NCI-H187 treated with DMSO at 0.1 percent for 48 hours (cell line): ENCODE measurements around the gene TRIM52.
"Not testable (repeated sequence)": the region's sequence is repeated elsewhere in the genome, so short reads cannot be mapped to it uniquely, and the experiment has no call there.

Experiments used
- DNase-seq: peaks from one replicate; lab custom pipeline; 2025; lab: John Stamatoyannopoulos, UW

TRIM52 gene

GRCh38 chr5:181214249-181214648, 46.7 kb downstream of the TRIM52 start:
- not testable (repeated sequence) for DNase-seq

- no peak for DNase-seq
Observed at GRCh38 chr5:181212934-181213333, 48.0 kb downstream of the TRIM52 start.

GRCh38 chr5:181212080-181212479, 48.9 kb downstream of the TRIM52 start:
- no peak for DNase-seq

- DNase-seq = no peak
Observed at GRCh38 chr5:181211208-181211607, 49.7 kb downstream of the TRIM52 start.

- DNase-seq = not testable (repeated sequence)
Observed at GRCh38 chr5:181210698-181211097, 50.2 kb downstream of the TRIM52 start.

- not testable (repeated sequence) for DNase-seq
Observed at GRCh38 chr5:181210148-181210547, 50.8 kb downstream of the TRIM52 start.

GRCh38 chr5:181209006-181209405, 51.9 kb downstream of the TRIM52 start:
- DNase-seq = not testable (repeated sequence)

- DNase-seq = no peak
Observed at GRCh38 chr5:181207960-181208253, 53.0 kb downstream of the TRIM52 start.

- DNase-seq = no peak
Observed at GRCh38 chr5:181207214-181207959, 53.6 kb downstream of the TRIM52 start.

GRCh38 chr5:181205761-181206649, 54.9 kb downstream of the TRIM52 start:
- no peak for DNase-seq
